Hematopoietic multipotent progenitor cell treated with erythropoietin and hydrocortisone succinate and interleukin-3 and kit ligand, for 8 days (in vitro differentiated cells): ENCODE results near the gene ABCG1.

Experiments used
- DNase-seq: peaks from one replicate; pipeline ENCODE4 v3.0.0-alpha.2; 2015

The ABCG1 gene

GRCh38 chr21:42193131-42193671, 25.7 kb upstream of the ABCG1 start:
- DNase-seq, result no peak

- DNase-seq, result no peak
These were observed 25.2 kb upstream of the ABCG1 start for GRCh38 chr21:42193721-42194120.

GRCh38 chr21:42194863-42195262, 24.1 kb upstream of the ABCG1 start:
- DNase-seq, result no peak

- no peak for DNase-seq
These were observed 23.4 kb upstream of the ABCG1 start for GRCh38 chr21:42195378-42196031.

GRCh38 chr21:42198929-42199867, 19.7 kb upstream of the ABCG1 start:
- DNase-seq, result no peak

GRCh38 chr21:42199868-42200463, 19.0 kb upstream of the ABCG1 start:
- DNase-seq, result no peak

- DNase-seq, result peak; percentile 47
These were observed 17.9 kb upstream of the ABCG1 start for GRCh38 chr21:42200906-42201614.

- DNase-seq, result no peak
These were observed 17.3 kb upstream of the ABCG1 start for GRCh38 chr21:42201615-42202161.

- DNase-seq, result no peak
These were observed 16.6 kb upstream of the ABCG1 start for GRCh38 chr21:42202321-42202720.

- no peak for DNase-seq
These were observed 15.6 kb upstream of the ABCG1 start for GRCh38 chr21:42203321-42203720.

GRCh38 chr21:42203936-42204335, 15.0 kb upstream of the ABCG1 start:
- no peak for DNase-seq

- DNase-seq, result no peak
These were observed 11.5 kb upstream of the ABCG1 start for GRCh38 chr21:42207426-42207825.

- DNase-seq, result no peak
These were observed 10.9 kb upstream of the ABCG1 start for GRCh38 chr21:42208036-42208435.

- DNase-seq, result no peak
These were observed 10.0 kb upstream of the ABCG1 start for GRCh38 chr21:42208801-42209490.

- DNase-seq, result no peak
These were observed 9.0 kb upstream of the ABCG1 start for GRCh38 chr21:42209801-42210479.

- no peak for DNase-seq
These were observed 6.7 kb upstream of the ABCG1 start for GRCh38 chr21:42212266-42212665.

GRCh38 chr21:42213082-42213774, 5.7 kb upstream of the ABCG1 start:
- no peak for DNase-seq

GRCh38 chr21:42214081-42214750, 4.7 kb upstream of the ABCG1 start:
- no peak for DNase-seq

- no peak for DNase-seq
These were observed 4.0 kb upstream of the ABCG1 start for GRCh38 chr21:42214921-42215320.
